ENCODE measurements around the gene PRRT1B.

Gene PRRT1B

GRCh38 chr9:131591845-131592208 lies 46.5 kb downstream of the PRRT1B start:
- H3K4me3 ChIP-seq (ENCODE audit: control insufficient read depth, low read depth, low read length): no peak overlapping the region
- TF ChIP-seq, protein P1, sequence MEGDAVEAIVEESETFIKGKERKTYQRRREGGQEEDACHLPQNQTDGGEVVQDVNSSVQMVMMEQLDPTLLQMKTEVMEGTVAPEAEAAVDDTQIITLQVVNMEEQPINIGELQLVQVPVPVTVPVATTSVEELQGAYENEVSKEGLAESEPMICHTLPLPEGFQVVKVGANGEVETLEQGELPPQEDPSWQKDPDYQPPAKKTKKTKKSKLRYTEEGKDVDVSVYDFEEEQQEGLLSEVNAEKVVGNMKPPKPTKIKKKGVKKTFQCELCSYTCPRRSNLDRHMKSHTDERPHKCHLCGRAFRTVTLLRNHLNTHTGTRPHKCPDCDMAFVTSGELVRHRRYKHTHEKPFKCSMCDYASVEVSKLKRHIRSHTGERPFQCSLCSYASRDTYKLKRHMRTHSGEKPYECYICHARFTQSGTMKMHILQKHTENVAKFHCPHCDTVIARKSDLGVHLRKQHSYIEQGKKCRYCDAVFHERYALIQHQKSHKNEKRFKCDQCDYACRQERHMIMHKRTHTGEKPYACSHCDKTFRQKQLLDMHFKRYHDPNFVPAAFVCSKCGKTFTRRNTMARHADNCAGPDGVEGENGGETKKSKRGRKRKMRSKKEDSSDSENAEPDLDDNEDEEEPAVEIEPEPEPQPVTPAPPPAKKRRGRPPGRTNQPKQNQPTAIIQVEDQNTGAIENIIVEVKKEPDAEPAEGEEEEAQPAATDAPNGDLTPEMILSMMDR (conservative IDR thresholded peaks at IDR 0.05; ENCODE audit: control insufficient read depth, insufficient read depth, low read depth, low read length): no peak
- DNase-seq (ENCODE audit: low read depth): no peak

GRCh38 chr9:131593091-131593820 lies 47.9 kb downstream of the PRRT1B start:
- H3K4me3 ChIP-seq (ENCODE audit: control insufficient read depth, low read depth, low read length): no peak overlapping the region
- TF ChIP-seq, protein P1 (conservative IDR thresholded peaks at IDR 0.05; ENCODE audit: control insufficient read depth, insufficient read depth, low read depth, low read length): no peak
- DNase-seq (ENCODE audit: low read depth): no peak

GRCh38 chr9:131593936-131594665 lies 48.8 kb downstream of the PRRT1B start:
- no peak for DNase-seq (ENCODE audit: low read depth)
- TF ChIP-seq, protein P1 (conservative IDR thresholded peaks at IDR 0.05; ENCODE audit: control insufficient read depth, insufficient read depth, low read depth, low read length): no peak
- no peak overlapping the region for H3K4me3 ChIP-seq (ENCODE audit: control insufficient read depth, low read depth, low read length)

DNA sequence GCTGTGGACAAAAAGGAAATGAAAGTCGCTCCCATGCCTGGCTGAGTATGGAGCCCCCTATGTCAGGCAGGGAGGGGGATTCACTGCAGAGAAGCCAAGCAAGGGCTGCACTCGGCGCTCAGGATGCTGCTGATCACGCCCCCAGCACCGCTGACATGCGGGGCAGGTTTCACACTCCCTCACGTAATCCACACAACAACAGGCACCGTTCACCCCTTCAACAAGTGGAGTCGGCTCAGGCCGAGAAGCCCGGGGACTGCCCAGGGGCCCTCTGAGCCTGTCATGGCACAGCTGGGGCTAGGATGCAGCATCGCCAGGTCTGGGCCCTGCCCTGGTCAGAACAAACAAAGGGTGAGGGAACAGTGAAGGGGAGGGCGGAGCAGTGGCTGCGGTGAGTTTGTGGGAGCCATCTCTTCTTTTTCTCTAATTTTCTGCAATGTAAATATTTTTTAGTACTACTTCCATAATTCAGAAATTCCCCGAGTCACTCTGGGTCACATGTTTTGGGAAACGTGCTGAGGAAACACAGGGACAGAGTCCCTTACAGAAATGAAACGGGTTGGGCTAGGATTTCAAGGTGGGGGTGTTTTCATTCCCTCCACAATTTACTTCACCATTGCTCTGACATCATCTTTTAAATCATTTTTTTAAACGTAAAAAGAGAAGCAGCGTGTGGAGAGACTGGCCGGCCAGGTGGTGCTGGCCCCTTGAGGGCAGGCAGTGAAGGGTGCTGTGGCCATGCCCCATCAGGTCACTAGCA lies 49.8 kb downstream of the PRRT1B start:
- no peak for DNase-seq (ENCODE audit: low read depth)
- no peak overlapping the region for H3K4me3 ChIP-seq (ENCODE audit: control insufficient read depth, low read depth, low read length)
- TF ChIP-seq, protein P1 (conservative IDR thresholded peaks at IDR 0.05; ENCODE audit: control insufficient read depth, insufficient read depth, low read depth, low read length): no peak

GRCh38 chr9:131595696-131596429 lies 50.5 kb downstream of the PRRT1B start:
- DNase-seq (ENCODE audit: low read depth): no peak
- H3K4me3 ChIP-seq (ENCODE audit: control insufficient read depth, low read depth, low read length): no peak overlapping the region
- TF ChIP-seq, protein P1 (conservative IDR thresholded peaks at IDR 0.05; ENCODE audit: control insufficient read depth, insufficient read depth, low read depth, low read length): no peak

- TF ChIP-seq, protein P1 (conservative IDR thresholded peaks at IDR 0.05; ENCODE audit: control insufficient read depth, insufficient read depth, low read depth, low read length): no peak
- H3K4me3 ChIP-seq (ENCODE audit: control insufficient read depth, low read depth, low read length): no peak overlapping the region
- DNase-seq (ENCODE audit: low read depth): no peak
Observed at GRCh38 chr9:131596430-131596743, 51.1 kb downstream of the PRRT1B start.

All from fibroblast of mammary gland (primary cell).